A673 (cell line): ENCODE measurements around the gene RXFP4. TPM values are rescaled to one million over a fixed set of nuclear protein-coding genes. Genes with fewer than 3 reads are reported as not detected.
A peak's percentile ranks its signal among the peaks of the same experiment; 100 is the strongest.
"Not testable (repeated sequence)": the region's sequence is repeated elsewhere in the genome, so short reads cannot be mapped to it uniquely, and the experiment has no call there.

Source experiments
- Bru-seq: library from RNA; stranded (reverse); fragments of 400-500 nt; gene quantifications from one replicate; lab custom pipeline; 2021; lab: Mats Ljungman, UMichigan
- BruChase-seq, 2 experiments: library from RNA; stranded (reverse); fragments of 400-500 nt; gene quantifications; one replicate each; lab custom pipeline; 2021; lab: Mats Ljungman, UMichigan
- BruUV-seq: library from RNA; stranded (reverse); fragments of 400-500 nt; replicated peaks from 2 replicates; lab custom pipeline; 2021; lab: Mats Ljungman, UMichigan
- CTCF ChIA-PET: fragments of 300-600 bp; sonication (Branson Sonifier 250); formaldehyde crosslinking; loops from one replicate; lab custom pipeline; 2022; ENCODE audit warnings: antibody characterized with exemption; lab: Charles Lee
- POLR2A ChIA-PET: fragments of 300-600 bp; sonication (Branson Sonifier 250); formaldehyde crosslinking; loops from one replicate; lab custom pipeline; 2022; ENCODE audit warnings: antibody characterized with exemption; ENCODE audit not compliant: low non-redundant PET; lab: Charles Lee
- DNase-seq: peaks from one replicate; pipeline ENCODE4 v3.0.0-alpha.2; 2015; ENCODE audit warnings: low spot score
- H3K27ac ChIP-seq: fragments of 200-600 bp; sonication (generic); 2 replicates; pipeline ENCODE4 v1.5.1; 2016; ENCODE audit warnings: mixed run types, low read depth, mild to moderate bottlenecking, mixed read lengths, antibody characterized with exemption, low read length; ENCODE audit not compliant: poor library complexity, severe bottlenecking
- H3K27me3 ChIP-seq: fragments of 200-600 bp; sonication (generic); replicated peaks from 2 replicates; pipeline ENCODE4 v1.6.1; 2017; ENCODE audit warnings: mixed run types, low read depth, mild to moderate bottlenecking, mixed read lengths, antibody characterized with exemption, low read length; ENCODE audit not compliant: insufficient read depth, poor library complexity
- H3K36me3 ChIP-seq: fragments of 200-600 bp; sonication (generic); 2 replicates; pipeline ENCODE4 v1.6.1; 2016; ENCODE audit warnings: mixed run types, mild to moderate bottlenecking, mixed read lengths, antibody characterized with exemption, low read length; ENCODE audit not compliant: insufficient read depth, poor library complexity, severe bottlenecking
- H3K4me1 ChIP-seq: fragments of 200-600 bp; sonication (generic); 2 replicates; pipeline ENCODE4 v1.6.1; 2017; ENCODE audit warnings: mixed run types, mild to moderate bottlenecking, mixed read lengths, antibody characterized with exemption, low read length; ENCODE audit not compliant: insufficient read depth, poor library complexity, severe bottlenecking
- H3K4me3 ChIP-seq: fragments of 200-600 bp; sonication (generic); 2 replicates; pipeline ENCODE4 v1.5.1; 2016; ENCODE audit warnings: low read depth, mixed run types, mild to moderate bottlenecking, mixed read lengths, low read length; ENCODE audit not compliant: poor library complexity, severe bottlenecking
- H3K9me3 ChIP-seq: fragments of 200-600 bp; sonication (generic); 2 replicates; pipeline ENCODE4 v1.6.1; 2016; ENCODE audit warnings: mixed run types, low read depth, mild to moderate bottlenecking, mixed read lengths, antibody characterized with exemption, low read length; ENCODE audit not compliant: poor library complexity, severe bottlenecking
- EZH2 ChIP-seq: fragments of 200-600 bp; sonication (generic); IDR thresholded peaks from 2 replicates; pipeline ENCODE4 v1.6.1; 2017; ENCODE audit warnings: borderline replicate concordance, low read depth, mild to moderate bottlenecking, mixed read lengths, antibody characterized with exemption, low read length; ENCODE audit not compliant: poor library complexity, severe bottlenecking
- intact Hi-C: fragments of 100-400 bp; cut with micrococcal nuclease; formaldehyde crosslinking; loops from one replicate; pipeline ENCODE4 v1.10.0; 2022; ENCODE audit not compliant: unreplicated experiment
- long read RNA-seq: library from polyadenylated mRNA; stranded (forward); transcript quantifications from one replicate; pipeline ENCODE4 v2.0.0, GENCODE V29; 2022
- total RNA-seq: library from RNA; stranded (reverse); gene quantifications from 2 replicates; pipeline ENCODE4 v1.2.3, GENCODE V29; 2021
- TF ChIP-seq, protein P1 (sequence below): fragments of 300-800, 200-600 bp; sonication (generic); conservative IDR thresholded peaks from 2 replicates; pipeline ENCODE4 v1.5.1; 2017; ENCODE audit warnings: low read depth, mild to moderate bottlenecking, antibody characterized with exemption, low read length, moderate library complexity, mixed read lengths

The RXFP4 gene
- total RNA-seq: not detected in 2 replicates
- not detected for Bru-seq, nascent RNA
- BruChase-seq, experiment 1, labeled RNA remaining after a 2-hour chase: not detected
- BruChase-seq, experiment 2, labeled RNA remaining after a 6-hour chase: not detected
- long read RNA-seq: 0 reads

DNA sequence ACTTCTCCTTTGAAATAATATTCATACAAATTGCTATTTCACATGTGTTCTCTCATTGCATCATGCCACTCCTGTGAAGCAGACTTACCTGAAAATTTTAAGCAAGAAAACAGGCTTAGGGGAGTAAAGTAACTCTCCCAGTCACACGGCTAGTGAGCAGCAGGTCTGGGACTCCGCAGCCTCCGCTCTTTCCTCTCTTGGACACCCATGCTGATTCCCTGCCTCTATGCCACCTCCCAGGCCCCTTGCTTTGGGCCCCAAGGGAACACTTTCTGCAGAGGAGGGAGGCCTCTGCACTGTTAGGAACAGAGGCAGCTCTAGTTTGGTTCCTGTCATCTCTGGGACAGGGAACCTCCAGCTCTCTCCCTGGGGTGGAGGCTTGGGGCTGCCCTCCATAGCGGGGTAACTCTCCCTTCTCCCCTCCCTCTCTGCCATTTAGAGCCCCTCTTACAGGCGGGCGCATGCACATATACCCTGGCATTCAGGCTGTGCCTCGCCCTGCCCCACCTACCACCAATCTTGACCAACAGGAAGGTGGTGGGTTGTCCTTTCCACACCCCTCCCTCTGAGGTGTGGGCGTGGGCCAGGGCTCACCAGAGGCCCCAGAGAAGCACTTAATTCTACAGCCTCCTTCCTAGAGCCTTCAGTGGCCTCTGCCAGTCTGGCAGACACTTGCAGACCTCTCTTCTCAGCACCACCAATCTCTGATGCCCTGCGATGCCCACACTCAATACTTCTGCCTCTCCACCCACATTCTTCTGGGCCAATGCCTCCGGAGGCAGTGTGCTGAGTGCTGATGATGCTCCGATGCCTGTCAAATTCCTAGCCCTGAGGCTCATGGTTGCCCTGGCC lies at the start of gene RXFP4:
Gene RXFP4 (plus strand): TSS at position 646 of the 852 bp plus-strand sequence. CDS start 72 bp downstream, at position 718.
- H3K9me3 ChIP-seq: no peaks in the 10 kb centered on the region
- TF ChIP-seq, protein P1, sequence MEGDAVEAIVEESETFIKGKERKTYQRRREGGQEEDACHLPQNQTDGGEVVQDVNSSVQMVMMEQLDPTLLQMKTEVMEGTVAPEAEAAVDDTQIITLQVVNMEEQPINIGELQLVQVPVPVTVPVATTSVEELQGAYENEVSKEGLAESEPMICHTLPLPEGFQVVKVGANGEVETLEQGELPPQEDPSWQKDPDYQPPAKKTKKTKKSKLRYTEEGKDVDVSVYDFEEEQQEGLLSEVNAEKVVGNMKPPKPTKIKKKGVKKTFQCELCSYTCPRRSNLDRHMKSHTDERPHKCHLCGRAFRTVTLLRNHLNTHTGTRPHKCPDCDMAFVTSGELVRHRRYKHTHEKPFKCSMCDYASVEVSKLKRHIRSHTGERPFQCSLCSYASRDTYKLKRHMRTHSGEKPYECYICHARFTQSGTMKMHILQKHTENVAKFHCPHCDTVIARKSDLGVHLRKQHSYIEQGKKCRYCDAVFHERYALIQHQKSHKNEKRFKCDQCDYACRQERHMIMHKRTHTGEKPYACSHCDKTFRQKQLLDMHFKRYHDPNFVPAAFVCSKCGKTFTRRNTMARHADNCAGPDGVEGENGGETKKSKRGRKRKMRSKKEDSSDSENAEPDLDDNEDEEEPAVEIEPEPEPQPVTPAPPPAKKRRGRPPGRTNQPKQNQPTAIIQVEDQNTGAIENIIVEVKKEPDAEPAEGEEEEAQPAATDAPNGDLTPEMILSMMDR: no peak
- no peak for TF ChIP-seq EZH2
- intact Hi-C loops: loop anchor here (5.0 kb wide), 1 partner anchor 36 kb away; the partner anchor contains the start of gene ARHGEF2
- ChIA-PET CTCF (no interaction called here), POLR2A (interaction anchor here (0.6 kb wide), 2 partner anchors 22 to 38 kb away, joined by 9 to 17 read pairs; no protein-coding TSS in a partner anchor)
- H3K4me1 ChIP-seq: peaks cover 23% of the 10 kb centered on the region
- DNase-seq: peak; percentile 30
- no TSS peak for BruUV-seq
- H3K27me3 ChIP-seq: no peaks in the 10 kb centered on the region
- no peaks in the 10 kb centered on the region for H3K36me3 ChIP-seq
- peak within 1 kb of the TSS; percentile 71 for H3K27ac ChIP-seq
- no peak within 1 kb of the TSS for H3K4me3 ChIP-seq

GRCh38 chr1:155892796-155893195 lies 48.6 kb upstream of the RXFP4 start:
- ChIA-PET POLR2A (interaction anchor here (0.5 to 0.7 kb wide), 2 partner anchors 12 to 56 kb away, joined by 3 read pairs; no protein-coding TSS in a partner anchor), CTCF (interaction anchor here (1.2 kb wide), 1 partner anchor 174 kb away, joined by 4 read pairs; no protein-coding TSS in a partner anchor)
- no peaks in the 10 kb centered on the region for H3K9me3 ChIP-seq
- no TSS peak for BruUV-seq
- peaks cover 5% of the 10 kb centered on the region for H3K36me3 ChIP-seq
- intact Hi-C loops: no loop called here
- peak; percentile 12 for DNase-seq
- TF ChIP-seq, protein P1: no peak
- TF ChIP-seq EZH2: no peak
- no peaks in the 10 kb centered on the region for H3K27me3 ChIP-seq
- no peak overlapping the region for H3K4me3 ChIP-seq
- peaks cover 15% of the 10 kb centered on the region for H3K4me1 ChIP-seq
- peak overlapping the region; percentile 70 for H3K27ac ChIP-seq

- Histone ChIP-seq H3K27ac (peak overlapping the region; percentile 70), H3K27me3 (no peaks in the 10 kb centered on the region), H3K36me3 (peaks cover 7% of the 10 kb centered on the region), H3K4me1 (peaks cover 18% of the 10 kb centered on the region), H3K4me3 (no peak overlapping the region), H3K9me3 (no peaks in the 10 kb centered on the region)
- TSS peak; percentile 91 for BruUV-seq
- no peak for TF ChIP-seq EZH2
- TF ChIP-seq, protein P1: no peak
- intact Hi-C loops: no loop called here
- DNase-seq: peak; percentile 89
- CTCF ChIA-PET: interaction anchor here (1.2 kb wide), 1 partner anchor 173 kb away, joined by 4 read pairs; no protein-coding TSS in a partner anchor
- POLR2A ChIA-PET: interaction anchor here (0.6 kb wide), 1 partner anchor 63 kb away, joined by 3 read pairs; no protein-coding TSS in a partner anchor
Observed at GRCh38 chr1:155893389-155894142, 47.9 kb upstream of the RXFP4 start.

GRCh38 chr1:155895617-155896016 lies 45.8 kb upstream of the RXFP4 start:
- DNase-seq, intact Hi-C loops, H3K4me3 ChIP-seq, H3K27ac ChIP-seq, H3K27me3 ChIP-seq, CTCF ChIA-PET, BruUV-seq, H3K9me3 ChIP-seq: not testable (repeated sequence)
- Histone ChIP-seq H3K36me3 (peaks cover 27% of the 10 kb centered on the region), H3K4me1 (peaks cover 18% of the 10 kb centered on the region)
- POLR2A ChIA-PET: interaction anchor here (0.6 kb wide), 1 partner anchor 65 kb away, joined by 3 read pairs; no protein-coding TSS in a partner anchor
